K562 (cell line): ENCODE data around the gene SPRY2.

ENCODE experiments used
- TBL1XR1 ChIP-seq, 2 experiments: IDR thresholded peaks; 2 replicates each; pipeline ENCODE4 v1.6.1; 2012; ENCODE audit warnings: improper control_type of control experiment in 2 of 2, low read length in 2 of 2, mild to moderate bottlenecking in 1 of 2
- ZNF274 ChIP-seq: IDR thresholded peaks from 2 replicates; pipeline ENCODE4 v1.6.1; 2011; ENCODE audit warnings: low read depth, mild to moderate bottlenecking, low read length, moderate library complexity, borderline replicate concordance

DNA sequence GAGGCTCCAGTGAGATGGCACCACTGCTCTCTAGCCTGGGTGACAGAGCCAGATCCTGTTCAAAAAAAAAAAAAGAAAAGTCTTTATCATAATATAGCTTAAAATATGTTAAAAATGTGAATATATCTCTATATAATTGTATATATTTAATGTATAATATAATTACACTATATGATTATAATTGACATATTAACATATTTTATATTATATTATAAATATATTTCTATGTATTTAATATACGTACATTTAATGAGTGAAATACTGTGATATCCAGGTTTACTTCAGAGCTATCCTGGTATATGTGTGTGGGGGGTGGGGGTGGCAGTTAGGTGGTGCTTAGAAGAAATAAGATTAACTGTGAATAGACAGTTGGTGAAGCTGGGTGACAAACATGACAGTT lies 35.6 kb upstream of the SPRY2 start:
- TF ChIP-seq ZNF274, result no peak
- no peak for TF ChIP-seq TBL1XR1 (IDR thresholded peaks at IDR 0.05; ENCODE audit: low read length in 2 of 2)
